Liver (tissue), 9 donors: ENCODE results near the gene CCDC88C. TPM values are rescaled to one million over a fixed set of nuclear protein-coding genes. Genes with fewer than 3 reads are reported as not detected.

Experiments
- DNase-seq: peaks from one replicate; pipeline ENCODE4 v3.0.0-alpha.2; 2017; ENCODE audit warnings: low spot score
- H3K27ac ChIP-seq, 2 donors: one replicate each; pipeline ENCODE4 v1.7.0; 2013; ENCODE audit warnings: inconsistent platforms in 2 of 2, low read length in 2 of 2, control low read depth in 1 of 2, low read depth in 1 of 2, mild to moderate bottlenecking in 1 of 2
- H3K27me3 ChIP-seq, 4 donors: one replicate each; pipeline versions ENCODE4 v1.6.1 to v1.7.0; 2013; ENCODE audit warnings: low read length in 3 of 4, inconsistent platforms in 1 of 4, mild to moderate bottlenecking in 1 of 4, moderate library complexity in 1 of 4; ENCODE audit not compliant: control insufficient read depth in 4 of 4, insufficient read depth in 4 of 4
- H3K36me3 ChIP-seq, 4 donors: one replicate each; pipeline versions ENCODE4 v1.6.1 to v1.7.0; 2013; ENCODE audit warnings: low read length in 3 of 4, mild to moderate bottlenecking in 3 of 4, low read depth in 1 of 4, moderate library complexity in 1 of 4; ENCODE audit not compliant: control insufficient read depth in 4 of 4, insufficient read depth in 3 of 4
- H3K4me1 ChIP-seq, 4 donors: one replicate each; pipeline versions ENCODE4 v1.6.1 to v1.7.0; 2013; ENCODE audit warnings: low read length in 3 of 4, mild to moderate bottlenecking in 3 of 4, moderate library complexity in 1 of 4; ENCODE audit not compliant: control insufficient read depth in 4 of 4, insufficient read depth in 4 of 4
- H3K4me3 ChIP-seq, 3 donors: one replicate each; pipeline versions ENCODE4 v1.6.1 to v1.7.0; 2013; ENCODE audit warnings: low read length in 3 of 3, control low read depth in 1 of 3, low read depth in 1 of 3, mild to moderate bottlenecking in 1 of 3
- H3K9ac ChIP-seq, 2 donors: one replicate each; pipeline ENCODE4 v1.7.0; 2013; ENCODE audit warnings: low read length in 2 of 2, mild to moderate bottlenecking in 2 of 2, moderate library complexity in 2 of 2, control low read depth in 1 of 2, low read depth in 1 of 2
- H3K9me3 ChIP-seq, 4 donors: one replicate each; pipeline versions ENCODE4 v1.6.1 to v1.7.0; 2013; ENCODE audit warnings: low read length in 3 of 4; ENCODE audit not compliant: control insufficient read depth in 4 of 4
- CTCF ChIP-seq: fragments of 150-350 bp; IDR thresholded peaks from 2 replicates; pipeline ENCODE4 v1.5.1; 2017; ENCODE audit warnings: improper control_type of control experiment, low read depth, low read length; ENCODE audit not compliant: missing input control
- EGR1 ChIP-seq, 2 donors: IDR thresholded peaks; 2 replicates each; pipeline ENCODE4 v1.6.1; 2016 to 2018; ENCODE audit warnings: antibody characterized with exemption in 2 of 2, low read depth in 2 of 2
- FOXA2 ChIP-seq: IDR thresholded peaks from 2 replicates; pipeline ENCODE4 v1.6.1; 2016; ENCODE audit warnings: antibody characterized with exemption
- HNF4A ChIP-seq, 2 donors: conservative IDR thresholded peaks; 2 replicates each; pipeline ENCODE4 v1.6.1; 2016; ENCODE audit warnings: antibody characterized with exemption in 2 of 2, mild to moderate bottlenecking in 2 of 2
- HNF4G ChIP-seq: IDR thresholded peaks from 2 replicates; pipeline ENCODE4 v1.6.1; 2016; ENCODE audit warnings: antibody characterized with exemption
- JUND ChIP-seq, 2 donors: IDR thresholded peaks; 2 replicates each; pipeline ENCODE4 v1.6.1; 2016; ENCODE audit warnings: antibody characterized with exemption in 2 of 2
- RXRA ChIP-seq, 2 donors: IDR thresholded peaks; 2 replicates each; pipeline ENCODE4 v1.6.1; 2017 to 2018; ENCODE audit warnings: antibody characterized with exemption in 2 of 2, mild to moderate bottlenecking in 1 of 2
- TAF1 ChIP-seq: conservative IDR thresholded peaks from 2 replicates; pipeline ENCODE4 v1.6.1; 2016; ENCODE audit warnings: antibody characterized with exemption, mild to moderate bottlenecking
- YY1 ChIP-seq: IDR thresholded peaks from 2 replicates; pipeline ENCODE4 v1.6.1; 2016; ENCODE audit warnings: antibody characterized with exemption, mild to moderate bottlenecking
- ZBTB33 ChIP-seq: IDR thresholded peaks from 2 replicates; pipeline ENCODE4 v1.6.1; 2016; ENCODE audit warnings: antibody characterized with exemption
- WGBS: extraction: QIAGEN DNeasy Blood & Tissue Kit; methylation state at CpG from one replicate; pipeline ENCODE4 v1.1.7; 2013; 5-methylcytosine and 5-hydroxymethylcytosine counted together
- polyA plus RNA-seq, 2 donors: library from polyadenylated mRNA; stranded (reverse) in 1 of 2; unstranded in 1 of 2; fragments of 200-250 nt in 1 of 2; fragments of >200 nt in 1 of 2; fragmentation: Nextera tagmentation in 1 of 2; extraction: Ambion mirVana in 1 of 2; gene quantifications; one replicate each; pipeline versions ENCODE4 v1.2.1 to v1.2.3, GENCODE V29; 2013 to 2015
- total RNA-seq, 2 donors: library from RNA; depleted of rRNA; stranded (reverse); fragments of >200 nt; gene quantifications; one replicate each; pipeline ENCODE4 v1.2.3, GENCODE V29; 2014
- TF ChIP-seq, protein P1 (sequence below): IDR thresholded peaks from 2 replicates; pipeline ENCODE4 v1.6.1; 2016; ENCODE audit warnings: antibody characterized with exemption
- TF ChIP-seq, protein P2 (sequence below): IDR thresholded peaks from 2 replicates; pipeline ENCODE4 v1.6.1; 2016; ENCODE audit warnings: antibody characterized with exemption, mild to moderate bottlenecking
- donor health status: healthy.
- donor health status: healthy.
- donor health status: healthy.
- donor health status: healthy.
- donor health status: healthy.

The CCDC88C gene
- total and polyA plus RNA-seq, 4 donors = 1.3 to 10.8 (median 4.0) TPM

DNA sequence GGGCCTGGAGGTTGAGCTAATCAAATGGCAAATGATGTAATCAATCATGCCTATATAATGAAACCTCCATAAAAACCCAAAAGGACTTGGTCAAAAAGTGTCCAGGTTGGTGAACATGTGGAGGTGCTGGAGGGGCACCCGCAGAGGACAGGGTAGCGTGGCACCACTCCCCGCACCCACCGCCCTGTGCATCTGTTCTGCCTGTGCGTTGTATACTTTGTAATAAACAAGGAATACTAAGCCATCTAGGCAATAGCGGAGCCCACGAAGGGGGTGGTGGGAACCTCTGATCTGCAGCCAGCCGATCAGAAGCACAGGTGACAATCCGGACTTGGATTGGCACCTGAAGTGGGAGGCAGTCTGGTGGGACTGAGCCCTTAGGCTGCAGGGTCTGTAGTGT, 97.4 kb downstream of the CCDC88C start (continued):
- TF ChIP-seq HNF4A (conservative IDR thresholded peaks at IDR 0.05) (no peak), FOXA2 (no peak)

- TF ChIP-seq HNF4A (conservative IDR thresholded peaks at IDR 0.05) = no peak
- no peak for TF ChIP-seq ZBTB33
- no peak for TF ChIP-seq RXRA (IDR thresholded peaks at IDR 0.05)
- TF ChIP-seq TAF1 = no peak
- no peak for TF ChIP-seq HNF4G
- TF ChIP-seq, protein P1, sequence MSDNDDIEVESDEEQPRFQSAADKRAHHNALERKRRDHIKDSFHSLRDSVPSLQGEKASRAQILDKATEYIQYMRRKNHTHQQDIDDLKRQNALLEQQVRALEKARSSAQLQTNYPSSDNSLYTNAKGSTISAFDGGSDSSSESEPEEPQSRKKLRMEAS = no peak
- no peak for TF ChIP-seq CTCF
- no peak for TF ChIP-seq YY1
- no peak for TF ChIP-seq JUND (IDR thresholded peaks at IDR 0.05)
- TF ChIP-seq, protein P2, sequence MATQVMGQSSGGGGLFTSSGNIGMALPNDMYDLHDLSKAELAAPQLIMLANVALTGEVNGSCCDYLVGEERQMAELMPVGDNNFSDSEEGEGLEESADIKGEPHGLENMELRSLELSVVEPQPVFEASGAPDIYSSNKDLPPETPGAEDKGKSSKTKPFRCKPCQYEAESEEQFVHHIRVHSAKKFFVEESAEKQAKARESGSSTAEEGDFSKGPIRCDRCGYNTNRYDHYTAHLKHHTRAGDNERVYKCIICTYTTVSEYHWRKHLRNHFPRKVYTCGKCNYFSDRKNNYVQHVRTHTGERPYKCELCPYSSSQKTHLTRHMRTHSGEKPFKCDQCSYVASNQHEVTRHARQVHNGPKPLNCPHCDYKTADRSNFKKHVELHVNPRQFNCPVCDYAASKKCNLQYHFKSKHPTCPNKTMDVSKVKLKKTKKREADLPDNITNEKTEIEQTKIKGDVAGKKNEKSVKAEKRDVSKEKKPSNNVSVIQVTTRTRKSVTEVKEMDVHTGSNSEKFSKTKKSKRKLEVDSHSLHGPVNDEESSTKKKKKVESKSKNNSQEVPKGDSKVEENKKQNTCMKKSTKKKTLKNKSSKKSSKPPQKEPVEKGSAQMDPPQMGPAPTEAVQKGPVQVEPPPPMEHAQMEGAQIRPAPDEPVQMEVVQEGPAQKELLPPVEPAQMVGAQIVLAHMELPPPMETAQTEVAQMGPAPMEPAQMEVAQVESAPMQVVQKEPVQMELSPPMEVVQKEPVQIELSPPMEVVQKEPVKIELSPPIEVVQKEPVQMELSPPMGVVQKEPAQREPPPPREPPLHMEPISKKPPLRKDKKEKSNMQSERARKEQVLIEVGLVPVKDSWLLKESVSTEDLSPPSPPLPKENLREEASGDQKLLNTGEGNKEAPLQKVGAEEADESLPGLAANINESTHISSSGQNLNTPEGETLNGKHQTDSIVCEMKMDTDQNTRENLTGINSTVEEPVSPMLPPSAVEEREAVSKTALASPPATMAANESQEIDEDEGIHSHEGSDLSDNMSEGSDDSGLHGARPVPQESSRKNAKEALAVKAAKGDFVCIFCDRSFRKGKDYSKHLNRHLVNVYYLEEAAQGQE = no peak
- TF ChIP-seq EGR1 (IDR thresholded peaks at IDR 0.05; ENCODE audit: low read depth in 2 of 2) = no peak
- no peak for TF ChIP-seq FOXA2
- H3K9ac ChIP-seq = no peak overlapping the region
- no peak for DNase-seq
- H3K36me3 ChIP-seq = peaks cover 0 to 31% (median 5%) of the 10 kb centered on the region in 4 donors
- H3K27me3 ChIP-seq = no peaks in the 10 kb centered on the region
- H3K27ac ChIP-seq = no peak overlapping the region
- H3K9me3 ChIP-seq = no peaks in the 10 kb centered on the region
- no peak overlapping the region for H3K4me3 ChIP-seq
- 80% methylated on average over 4 of the region's 4 CpGs for WGBS
- peaks cover 0 to 10% (median 3%) of the 10 kb centered on the region in 4 donors for H3K4me1 ChIP-seq
Measured at GRCh38 chr14:91318911-91319310, 98.7 kb downstream of the CCDC88C start.
